Stimulated activated CD4-positive, alpha-beta T cell treated with anti-CD3 and anti-CD28 coated beads, Interleukin-12 subunit alpha, Interleukin-12 subunit beta, amount 100 ng/mL, for 48 hours (primary cell): ENCODE results near the gene XKR7.
"Not testable (repeated sequence)": the region's sequence is repeated elsewhere in the genome, so short reads cannot be mapped to it uniquely, and the experiment has no call there.

Source experiments
- DNase-seq, 3 donors: peaks; one replicate each; pipeline ENCODE4 v3.0.0-alpha.2; 2020; ENCODE audit warnings: low read depth in 2 of 3, low spot score in 1 of 3

XKR7 gene

GRCh38 chr20:32012159-32012688 lies 44.3 kb downstream of the XKR7 start:
- DNase-seq = no peak

- DNase-seq = no peak
These were observed 45.4 kb downstream of the XKR7 start for GRCh38 chr20:32013326-32013725.

DNA sequence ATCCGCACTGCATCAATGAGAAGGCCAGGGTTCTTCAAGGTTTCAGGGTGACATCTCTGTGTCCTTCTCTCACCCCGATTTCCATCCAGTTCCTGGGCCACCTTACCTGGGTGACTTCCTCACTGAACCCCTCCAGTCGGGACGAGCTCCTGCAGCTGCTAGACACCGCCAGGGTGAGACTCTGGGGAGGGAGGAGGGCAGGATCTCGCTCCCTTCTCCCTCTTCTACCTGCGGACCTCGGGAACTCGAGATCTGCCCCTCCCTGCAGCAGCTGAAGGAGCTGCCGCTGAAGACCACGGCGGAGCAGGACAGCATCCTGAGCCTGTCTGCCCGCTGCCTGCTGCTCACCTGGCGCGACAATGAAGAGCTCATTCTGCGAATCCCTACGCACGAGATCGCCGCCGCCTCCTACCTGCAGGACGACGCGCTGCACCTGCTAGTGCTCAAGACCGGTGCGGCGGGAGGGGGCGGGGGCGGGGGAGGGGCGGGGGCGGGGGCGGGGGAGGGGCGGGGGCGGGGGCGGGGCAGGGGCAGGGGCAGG lies 49.8 kb downstream of the XKR7 start:
- no peak for DNase-seq

GRCh38 chr20:32018269-32019155 lies 50.6 kb downstream of the XKR7 start:
- peak; percentile 17 to 46 (median 42) for DNase-seq

DNA sequence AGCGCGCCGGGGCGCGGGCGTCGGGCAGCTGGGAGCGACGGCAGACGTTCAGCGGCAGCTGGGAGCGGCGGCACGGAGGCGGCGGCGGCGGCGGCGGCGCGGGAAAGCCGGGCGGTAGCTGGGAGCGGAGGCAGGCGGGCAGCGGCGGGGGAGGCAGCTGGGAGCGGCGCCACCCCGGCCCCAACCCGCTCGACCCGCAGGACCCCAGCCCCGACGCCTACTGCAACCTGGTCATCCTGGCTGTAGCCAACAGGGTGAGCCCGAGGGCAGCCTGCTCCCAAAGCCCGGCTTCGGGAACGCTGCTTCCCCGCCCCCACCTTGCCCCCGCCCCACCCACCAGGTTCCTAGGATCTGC lies 51.2 kb downstream of the XKR7 start:
- DNase-seq = no peak

DNA sequence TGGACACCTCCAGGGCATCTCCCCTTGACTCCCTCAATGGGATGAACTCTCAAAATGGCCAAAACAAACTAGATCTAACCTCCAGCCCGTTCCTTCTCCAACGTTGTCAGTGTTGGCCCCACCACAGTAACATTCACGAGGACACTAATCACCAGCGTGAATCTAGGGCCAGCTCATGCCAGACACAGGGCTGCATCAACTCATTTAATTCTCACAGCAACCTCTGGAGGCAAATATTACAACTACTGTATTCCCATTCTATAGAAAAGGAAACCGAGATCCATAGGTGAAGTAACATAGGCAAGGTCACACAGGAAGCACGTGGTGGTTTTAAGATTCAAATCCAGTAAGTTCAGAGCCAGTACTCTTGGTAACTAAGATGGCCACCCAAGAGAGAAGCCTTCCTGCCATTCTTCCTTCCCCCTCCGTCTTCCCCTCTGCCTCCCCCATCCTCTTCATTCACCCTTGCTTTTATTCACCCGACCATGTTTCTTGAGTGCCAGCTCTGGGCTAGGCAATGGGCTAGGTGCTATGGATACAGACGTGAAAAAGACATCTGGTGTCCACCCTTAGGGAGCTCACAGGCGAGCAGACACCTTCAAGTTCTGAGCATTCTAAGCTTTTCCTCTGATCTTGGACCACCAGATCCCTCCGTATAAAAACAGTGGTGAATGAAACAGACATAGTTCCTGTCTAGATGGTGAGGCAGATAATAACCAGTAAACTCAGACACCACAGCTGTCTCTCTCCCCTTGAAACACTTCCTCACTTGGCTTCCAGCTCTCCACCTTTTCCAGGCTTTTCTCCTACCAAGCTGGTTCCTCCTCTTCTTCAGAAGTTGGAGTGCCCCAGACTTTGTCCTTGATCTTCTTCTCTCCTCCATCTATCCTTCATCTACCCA lies 51.9 kb downstream of the XKR7 start:
- no peak for DNase-seq

DNA sequence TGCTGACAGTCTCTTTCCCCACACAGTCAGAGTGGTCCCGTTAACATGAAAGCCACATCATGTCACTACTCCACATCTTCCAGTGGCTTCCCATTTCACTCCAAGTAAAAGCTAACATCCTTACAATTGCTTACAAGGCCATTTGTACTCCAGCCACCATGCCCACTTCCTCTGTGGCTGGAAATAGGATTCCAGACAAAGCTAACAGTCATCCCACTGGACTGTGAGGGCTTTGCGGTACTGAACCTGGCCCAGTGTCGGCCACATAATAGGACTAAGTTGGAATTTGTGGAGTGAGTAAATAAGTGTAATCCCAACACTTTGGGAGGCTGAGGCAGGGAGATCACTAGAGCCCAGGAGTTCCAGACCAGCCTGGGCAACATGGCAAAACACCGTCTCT lies 53.1 kb downstream of the XKR7 start:
- no peak for DNase-seq

DNA sequence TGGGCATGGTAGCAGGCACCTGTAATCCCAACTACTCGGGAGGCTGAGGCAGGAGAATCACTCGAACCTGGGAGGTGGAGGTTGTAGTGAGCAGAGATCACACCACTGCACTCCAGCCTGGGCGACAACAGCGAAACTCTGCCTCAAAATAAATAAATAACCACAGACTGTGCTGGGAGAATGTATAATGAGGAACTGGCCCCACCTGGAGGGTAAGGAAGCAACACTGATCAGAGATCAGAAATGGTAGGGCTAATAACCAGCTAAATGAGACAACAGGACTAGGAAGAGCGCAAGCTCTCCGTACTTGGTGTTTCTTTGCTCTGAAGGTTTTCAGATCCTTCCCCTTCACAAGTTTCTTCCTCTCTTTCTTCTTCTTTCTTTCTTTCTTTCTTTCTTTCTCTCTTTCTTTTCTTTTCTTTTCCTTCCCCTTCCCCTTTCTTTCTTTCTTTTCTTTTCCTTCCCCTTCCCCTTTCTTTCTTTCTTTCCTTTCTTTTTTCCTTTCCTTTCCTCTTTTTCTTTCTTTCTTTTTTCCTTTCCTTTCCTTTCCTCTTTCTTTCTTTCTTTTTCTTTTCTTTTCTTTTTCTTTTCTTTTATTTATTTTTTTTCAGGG lies 56.8 kb downstream of the XKR7 start:
- DNase-seq = no peak

- no peak for DNase-seq
These were observed 59.7 kb downstream of the XKR7 start for GRCh38 chr20:32027643-32028042.

DNA sequence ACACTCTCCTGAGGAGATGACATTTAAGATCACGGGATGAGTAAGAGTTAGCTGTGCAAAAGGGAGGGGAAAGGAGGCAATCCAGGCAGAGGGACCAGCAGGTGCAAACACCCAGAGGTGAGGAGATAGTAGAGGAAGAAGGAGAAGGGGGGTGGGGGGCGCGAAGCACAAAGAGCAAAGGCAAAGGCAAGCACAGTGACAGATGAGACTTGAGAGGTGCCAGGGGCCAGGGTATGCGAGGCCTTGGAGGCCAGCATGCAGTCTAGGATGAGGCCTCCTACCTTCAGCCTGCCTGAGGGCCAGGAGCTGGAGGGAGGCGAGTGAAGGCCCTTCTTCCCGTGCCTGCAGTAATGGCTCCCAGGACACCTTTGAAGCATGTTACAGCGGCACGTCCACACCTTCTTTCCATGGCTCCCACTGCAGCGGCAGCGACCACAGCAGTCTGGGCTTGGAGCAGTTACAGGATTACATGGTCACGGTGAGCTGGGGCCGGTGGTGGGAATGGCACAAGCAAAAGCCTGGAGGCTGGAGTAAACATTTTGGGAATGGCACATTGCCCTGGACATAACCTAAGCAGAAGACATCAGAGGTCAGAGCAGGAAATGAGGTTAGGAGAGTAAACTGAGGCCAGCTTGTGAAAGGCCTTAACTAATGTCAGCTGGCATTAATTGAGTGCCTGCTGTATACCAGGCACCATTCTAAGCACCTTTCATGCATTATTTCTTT lies 60.9 kb downstream of the XKR7 start:
- no peak for DNase-seq

GRCh38 chr20:32029561-32029960 lies 61.6 kb downstream of the XKR7 start:
- no peak for DNase-seq

DNA sequence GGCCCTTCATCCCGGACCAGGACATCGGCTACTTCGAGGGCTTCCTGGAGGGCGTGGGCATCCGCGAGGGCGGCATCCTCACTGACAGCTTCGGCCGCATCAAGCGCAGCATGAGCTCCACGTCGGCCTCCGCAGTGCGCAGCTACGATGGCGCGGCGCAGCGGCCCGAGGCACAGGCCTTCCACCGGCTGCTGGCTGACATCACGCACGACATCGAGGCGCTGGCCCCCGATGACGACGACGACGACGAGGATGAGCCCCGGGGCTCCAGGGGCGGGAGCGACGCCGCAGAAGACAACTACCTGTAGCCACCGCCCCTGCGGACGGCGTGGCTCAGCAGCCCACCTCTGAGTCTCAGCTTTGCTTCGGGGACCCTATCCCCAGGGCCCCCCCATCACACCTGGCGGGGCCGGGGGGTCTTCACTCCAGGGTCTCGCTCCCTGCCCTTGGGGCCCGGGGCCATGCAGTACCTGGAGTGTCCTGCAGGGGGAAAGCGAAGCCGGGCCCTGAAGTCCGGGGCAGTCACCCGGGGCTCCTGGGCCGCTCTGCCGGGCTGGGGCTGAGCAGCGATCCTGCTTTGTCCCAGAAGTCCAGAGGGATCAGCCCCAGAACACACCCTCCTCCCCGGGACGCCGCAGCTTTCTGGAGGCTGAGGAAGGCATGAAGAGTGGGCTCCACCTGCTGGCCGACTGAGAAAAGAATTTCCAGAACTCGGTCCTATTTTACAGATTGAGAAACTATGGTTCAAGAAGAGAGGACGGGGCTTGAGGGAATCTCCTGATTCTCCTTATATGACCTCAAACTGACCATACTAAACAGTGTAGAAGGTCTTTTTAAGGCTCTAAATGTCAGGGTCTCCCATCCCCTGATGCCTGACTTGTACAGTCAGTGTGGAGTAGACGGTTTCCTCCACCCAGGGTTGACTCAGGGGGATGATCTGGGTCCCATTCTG lies 63.3 kb downstream of the XKR7 start:
- DNase-seq = peak in 2 of 3 donors; percentile 39 to 47

DNA sequence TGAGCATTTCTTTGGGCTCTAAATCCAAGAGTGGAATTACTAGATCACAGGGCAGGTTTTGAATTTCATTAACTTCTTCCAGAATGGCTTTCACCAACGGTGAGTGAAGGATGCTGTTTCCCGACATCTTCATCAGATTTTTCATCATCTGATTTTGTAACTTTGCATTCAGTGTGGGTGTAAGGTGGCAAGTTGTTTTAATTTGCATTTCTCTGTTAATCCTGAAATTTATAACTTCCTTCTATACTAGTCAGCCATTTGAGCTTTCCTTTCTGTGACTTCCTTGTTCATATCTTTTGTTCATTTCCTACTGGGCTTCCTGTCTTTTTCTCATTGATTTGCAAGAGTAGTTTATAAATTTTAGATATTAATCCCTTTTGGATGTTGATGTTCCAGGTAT lies 65.4 kb downstream of the XKR7 start:
- DNase-seq = no peak

DNA sequence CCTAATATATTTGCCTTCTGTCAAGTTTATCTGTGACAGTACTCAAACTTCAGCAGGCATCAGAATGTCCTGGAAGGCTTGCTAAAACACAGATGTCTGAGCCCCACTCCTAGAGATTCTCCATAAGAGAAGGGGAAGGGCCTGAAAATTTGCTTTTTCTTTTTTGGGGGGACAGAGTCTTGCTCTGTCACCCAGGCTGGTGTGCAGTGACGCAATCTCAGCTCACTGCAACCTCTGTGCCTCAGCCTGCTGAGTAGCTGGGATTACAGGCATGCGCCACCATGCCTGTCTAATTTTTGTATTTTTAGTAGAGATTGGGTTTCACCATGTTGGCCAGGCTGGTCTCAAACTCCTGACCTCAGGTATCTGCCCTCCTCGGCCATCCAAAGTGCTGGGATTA lies 65.8 kb downstream of the XKR7 start:
- not testable (repeated sequence) for DNase-seq

GRCh38 chr20:32034581-32035425 lies 66.9 kb downstream of the XKR7 start:
- no peak for DNase-seq

GRCh38 chr20:32035426-32035779 lies 67.5 kb downstream of the XKR7 start:
- DNase-seq = no peak

GRCh38 chr20:32036252-32036651 lies 68.3 kb downstream of the XKR7 start:
- no peak for DNase-seq

GRCh38 chr20:32036716-32037485 lies 69.0 kb downstream of the XKR7 start:
- no peak for DNase-seq
